ENCODE measurements around the gene CDA.

CDA gene

DNA sequence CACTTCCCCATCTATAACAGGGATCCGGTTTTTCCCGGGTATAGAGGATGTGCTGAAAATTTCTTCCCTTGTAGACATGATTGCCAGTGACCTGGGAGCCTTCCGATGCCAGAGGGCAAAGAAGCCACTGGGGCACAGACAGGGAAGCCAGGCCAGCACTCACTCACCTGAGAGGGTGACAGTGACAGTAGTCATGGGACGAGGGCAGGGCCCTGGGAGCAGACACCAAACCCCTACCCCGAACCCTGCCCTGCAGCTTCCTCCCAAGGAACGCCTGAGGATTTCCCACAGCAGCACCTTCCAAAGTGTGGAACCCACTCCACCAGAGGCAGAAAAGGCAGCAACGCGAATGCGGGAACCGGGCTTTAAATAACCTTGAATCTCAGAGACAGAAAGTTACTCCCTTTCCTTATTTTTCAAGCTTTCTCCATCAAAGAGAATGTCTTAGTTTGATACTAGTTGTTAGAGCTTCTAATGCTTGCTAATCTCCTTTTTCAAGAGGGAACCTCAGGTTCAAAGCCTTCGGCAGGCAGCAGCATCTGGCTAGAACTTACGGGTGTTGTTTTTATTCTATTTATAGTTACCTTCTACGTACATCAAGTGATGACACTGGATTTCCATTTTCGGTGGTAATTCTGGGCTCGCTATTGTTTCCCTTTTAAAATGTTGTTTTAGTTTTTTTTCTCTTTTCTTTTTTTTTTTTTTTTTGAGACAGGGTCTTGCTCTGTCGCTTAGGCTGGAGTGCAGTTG lies 69.4 kb downstream of the CDA start:
- DNase-seq: no peak

DNA sequence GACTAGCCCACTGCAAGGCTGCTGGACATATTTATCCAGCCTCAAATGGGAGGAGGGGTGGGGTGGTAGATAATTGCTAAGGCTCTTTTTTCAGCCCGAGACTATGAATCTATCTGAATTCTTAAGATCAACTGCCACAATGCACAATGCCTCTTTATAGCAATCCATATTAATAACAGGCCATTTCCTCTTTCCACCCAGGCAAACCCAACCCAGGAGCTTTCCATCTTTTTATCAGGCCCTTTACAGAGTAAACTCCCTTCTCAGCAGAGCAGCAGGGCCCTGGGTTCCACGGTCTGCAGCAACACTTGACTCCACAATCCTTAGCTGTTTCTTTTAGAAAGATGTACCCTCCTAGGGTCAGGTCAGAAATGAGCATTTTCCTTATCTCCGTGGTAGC lies 71.5 kb downstream of the CDA start:
- no peak for DNase-seq

DNA sequence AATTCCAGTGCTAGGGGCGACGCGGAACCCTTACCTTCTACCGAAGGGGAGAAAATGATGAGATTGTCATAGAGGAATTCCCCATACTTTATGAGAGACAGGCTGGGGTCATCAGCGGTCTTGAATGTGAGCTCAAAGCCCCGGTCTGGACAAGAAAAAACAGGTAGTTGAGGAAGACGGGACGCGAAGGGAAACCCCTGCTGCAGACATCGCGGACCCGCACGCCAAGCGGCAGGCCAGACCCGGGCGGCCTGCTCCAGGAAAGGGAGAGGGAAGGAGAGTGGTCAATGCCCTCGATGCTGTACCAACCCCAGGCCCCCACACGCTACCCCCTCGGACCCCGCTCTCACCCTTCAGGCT lies 71.9 kb downstream of the CDA start:
- DNase-seq: no peak

DNA sequence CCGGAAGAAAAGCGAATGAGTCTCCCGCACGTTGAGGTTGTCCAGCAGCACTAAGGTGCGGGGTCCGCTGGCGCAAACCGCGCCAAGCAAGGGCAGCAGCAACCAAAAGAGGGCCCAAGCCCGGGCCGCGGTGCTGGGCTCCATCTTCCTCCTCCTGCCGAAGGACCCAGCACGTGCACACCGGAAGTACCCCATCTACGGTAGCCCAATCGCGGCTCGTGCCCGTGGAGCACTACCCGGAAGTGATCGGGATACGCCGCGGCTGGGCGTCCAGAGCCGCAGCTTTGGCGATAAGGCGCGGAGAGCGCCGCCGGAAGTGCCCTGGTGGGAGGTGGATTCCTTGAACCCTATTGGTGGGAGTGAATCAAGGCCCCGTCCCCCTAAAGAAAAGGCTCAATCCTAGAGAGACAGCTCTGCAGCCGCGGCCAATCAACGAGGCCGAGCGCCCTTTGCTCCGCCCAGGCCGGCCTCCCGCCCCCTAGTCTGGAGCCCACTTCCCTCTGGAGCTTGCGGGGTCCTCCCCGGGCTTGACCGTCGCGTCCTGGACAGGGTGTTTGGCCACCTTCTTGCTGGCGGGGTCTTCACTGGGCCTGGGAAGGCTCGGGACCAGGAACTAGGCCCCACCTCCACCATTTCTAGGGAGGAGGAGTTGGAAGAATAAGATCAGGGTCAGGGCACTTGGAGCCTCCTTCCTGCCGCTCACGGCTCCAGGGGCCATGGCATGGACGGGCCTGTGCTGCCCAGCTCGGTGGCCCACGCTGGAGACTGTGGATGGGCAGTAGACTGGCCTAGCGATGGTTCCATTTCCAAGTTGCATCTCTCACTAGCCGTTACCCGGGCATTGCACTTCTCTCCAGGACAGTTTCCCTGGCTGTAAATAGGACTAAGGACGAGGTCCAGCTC lies 72.6 kb downstream of the CDA start, which contains the start of gene DDOST:
Gene DDOST (minus strand): TSS at position 163 of the 903 bp plus-strand sequence. CDS start 19 bp downstream, at position 144.
- peak; percentile 93 for DNase-seq

DNA sequence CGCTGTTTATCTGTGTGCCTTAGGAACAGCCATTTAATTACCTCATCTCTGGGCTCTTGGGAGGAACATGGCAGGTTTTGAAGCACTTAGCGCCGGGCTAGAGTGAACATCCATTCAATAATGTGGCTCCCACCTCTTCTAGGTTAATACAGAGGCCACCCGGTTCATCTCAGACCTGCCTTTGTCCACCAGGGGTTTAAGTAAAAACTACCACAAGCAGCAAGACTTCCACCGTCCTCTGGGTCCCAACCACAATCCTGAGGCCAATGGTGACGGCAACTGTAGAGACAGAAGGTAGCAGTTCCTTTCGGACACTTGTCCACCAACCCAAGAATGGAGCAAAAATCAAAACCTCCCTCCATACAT lies 73.2 kb downstream of the CDA start:
- no peak for DNase-seq

DNA sequence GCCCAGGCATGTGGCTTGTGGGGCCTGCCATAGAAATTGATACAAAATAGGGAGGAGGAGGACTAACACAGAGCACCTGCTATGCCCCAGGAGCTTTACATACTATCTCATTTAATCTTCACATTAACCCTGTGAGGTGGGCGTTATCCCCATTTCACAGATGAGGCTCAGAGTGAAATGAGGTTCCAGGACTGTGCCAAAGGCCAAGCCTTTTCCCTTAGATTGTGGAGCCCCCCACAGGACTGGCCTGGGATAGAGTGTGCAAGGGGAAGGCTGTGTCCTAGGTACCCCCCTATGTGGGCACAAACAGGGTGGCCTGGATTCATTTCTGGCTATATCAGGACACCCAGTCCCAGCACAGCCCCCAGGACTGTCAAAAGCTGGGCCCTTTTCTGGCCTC lies 74.5 kb downstream of the CDA start:
- DNase-seq: no peak

DNA sequence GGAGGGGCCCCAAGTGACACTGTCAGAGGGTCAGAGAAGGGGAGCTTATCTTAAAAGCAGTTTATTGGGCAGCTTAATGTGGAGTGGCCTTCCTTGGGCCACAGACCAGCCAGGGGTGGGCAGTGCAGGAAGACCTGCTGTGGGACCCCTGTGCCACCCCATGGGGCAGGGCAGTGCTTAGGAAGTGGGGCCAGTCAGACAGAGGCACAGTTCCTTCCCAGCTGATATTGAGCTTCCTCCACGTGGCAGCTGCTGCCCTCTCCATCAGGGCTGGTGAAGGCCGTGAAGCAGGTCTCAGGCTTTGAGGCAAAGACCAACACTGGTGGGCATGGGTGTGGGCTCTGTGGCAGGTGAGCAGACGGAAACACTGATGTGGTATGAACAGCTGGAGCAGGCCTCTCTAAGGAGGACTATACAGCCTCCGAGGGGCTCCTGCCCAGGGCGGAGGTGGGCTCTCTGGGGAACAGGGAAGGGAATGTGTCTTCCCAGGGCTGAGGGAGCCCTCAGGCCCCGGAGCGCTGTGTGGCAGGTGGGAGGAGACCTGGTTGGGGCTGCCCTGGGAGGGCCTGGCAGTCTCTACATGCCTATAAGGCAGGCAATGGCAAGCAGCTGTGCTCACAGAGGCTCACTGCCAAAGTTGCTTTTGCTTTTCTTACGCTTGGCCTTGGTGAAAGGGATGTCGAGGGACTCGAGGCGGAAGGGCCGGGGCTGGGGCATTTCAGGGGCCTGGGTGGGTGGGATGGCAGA lies 75.2 kb downstream of the CDA start:
- DNase-seq: no peak

DNA sequence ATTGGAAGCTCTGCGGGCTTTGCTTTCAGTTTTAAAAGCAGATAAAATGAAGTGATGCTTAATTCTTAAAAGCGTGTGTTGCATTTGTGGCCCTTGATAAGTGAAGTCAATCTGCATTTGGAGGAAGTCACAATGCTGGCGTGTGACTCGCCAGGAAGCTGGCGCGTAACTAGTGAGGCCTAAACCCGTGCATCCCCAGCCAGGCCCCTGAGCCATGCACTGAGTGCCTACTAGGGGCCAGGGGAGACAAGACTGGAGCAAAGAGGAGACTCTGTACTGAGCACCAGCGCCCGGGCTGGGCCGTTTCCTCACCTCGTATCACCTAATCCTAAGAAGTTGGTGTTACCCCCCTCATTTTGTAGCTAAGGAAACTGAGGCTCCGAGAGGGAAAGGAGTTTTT lies 76.8 kb downstream of the CDA start:
- no peak for DNase-seq

DNA sequence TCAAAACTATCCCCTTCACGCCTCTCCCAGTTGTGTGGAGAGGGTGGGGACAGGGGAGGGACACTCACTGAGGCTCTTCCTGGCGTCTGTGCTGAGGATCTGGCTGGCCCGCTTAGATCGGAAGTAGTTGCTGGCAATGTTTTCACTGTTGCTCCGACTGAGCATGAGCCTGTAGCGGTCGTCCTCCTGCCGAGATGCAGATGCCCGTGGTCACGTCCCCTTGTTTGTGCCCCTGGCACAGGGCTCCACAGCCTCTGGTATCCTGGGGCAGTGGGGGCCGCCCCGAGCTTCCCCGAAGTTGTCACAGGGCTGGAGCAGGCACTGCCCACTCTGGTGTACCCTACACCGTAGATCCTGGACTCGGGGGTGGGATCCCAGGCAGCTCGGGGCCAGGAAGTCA lies 77.2 kb downstream of the CDA start:
- DNase-seq: no peak

DNA sequence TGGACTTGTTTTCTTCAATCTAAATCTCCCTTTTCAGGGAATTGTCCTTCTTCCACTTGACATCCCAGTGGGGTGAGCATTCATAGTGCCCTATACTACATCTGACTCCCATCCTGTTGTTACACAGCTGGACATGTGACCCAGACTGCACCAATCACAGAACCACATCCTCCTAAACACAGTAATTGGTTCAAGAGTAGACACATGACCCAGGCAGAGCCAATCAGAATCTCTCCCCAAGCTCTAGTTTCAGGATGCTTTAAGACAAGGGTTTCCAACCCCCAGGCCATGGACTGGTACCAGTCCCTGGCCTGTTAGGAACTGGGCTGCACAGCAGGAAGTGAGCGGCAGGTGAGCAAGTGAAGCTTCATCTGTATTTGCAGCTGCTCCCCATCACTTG lies 77.9 kb downstream of the CDA start:
- DNase-seq: no peak
